GM18519 (cell line): ENCODE data around the gene OR52M1.

Experiments
- ATAC-seq: cut with Tn5 transposase; IDR thresholded peaks from one replicate; pipeline ENCODE4 v1.9.1; 2021; ENCODE audit warnings: mild to moderate bottlenecking, moderate library complexity; ENCODE audit not compliant: unreplicated experiment, low FRiP score

OR52M1 gene

GRCh38 chr11:4565371-4565770, 20.4 kb downstream of the OR52M1 start:
- no peak for ATAC-seq

DNA sequence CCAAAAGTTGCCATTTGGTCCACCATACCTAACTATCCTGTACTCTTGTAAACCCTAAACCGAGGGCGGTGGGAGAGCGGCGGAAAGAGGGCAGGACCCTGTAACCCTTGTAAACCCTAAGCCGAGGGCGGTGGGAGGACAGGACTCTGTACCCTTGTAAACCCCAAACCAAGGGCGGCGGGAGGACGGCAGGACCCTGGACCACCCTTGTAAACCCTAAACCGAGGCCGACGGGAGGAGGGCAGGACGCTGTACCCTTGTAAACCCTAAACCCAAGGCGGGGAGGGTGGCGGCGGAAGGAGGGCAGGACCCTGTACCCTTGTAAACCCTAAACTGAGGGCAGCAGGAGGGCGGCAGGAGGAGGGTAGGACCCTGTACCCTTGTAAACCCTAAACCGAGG, 24.1 kb downstream of the OR52M1 start:
- ATAC-seq: no peak

GRCh38 chr11:4576880-4577279, 31.9 kb downstream of the OR52M1 start:
- no peak for ATAC-seq

GRCh38 chr11:4577761-4578160, 32.8 kb downstream of the OR52M1 start:
- ATAC-seq: no peak

- no peak for ATAC-seq
These were observed 33.6 kb downstream of the OR52M1 start for GRCh38 chr11:4578624-4579023.

GRCh38 chr11:4580124-4580523, 35.1 kb downstream of the OR52M1 start:
- no peak for ATAC-seq

- ATAC-seq: no peak
These were observed 36.5 kb downstream of the OR52M1 start, which contains the start of gene OR52I2 for GRCh38 chr11:4581443-4581842. Gene OR52I2, plus strand, starts transcription at chr11:4581743.

DNA sequence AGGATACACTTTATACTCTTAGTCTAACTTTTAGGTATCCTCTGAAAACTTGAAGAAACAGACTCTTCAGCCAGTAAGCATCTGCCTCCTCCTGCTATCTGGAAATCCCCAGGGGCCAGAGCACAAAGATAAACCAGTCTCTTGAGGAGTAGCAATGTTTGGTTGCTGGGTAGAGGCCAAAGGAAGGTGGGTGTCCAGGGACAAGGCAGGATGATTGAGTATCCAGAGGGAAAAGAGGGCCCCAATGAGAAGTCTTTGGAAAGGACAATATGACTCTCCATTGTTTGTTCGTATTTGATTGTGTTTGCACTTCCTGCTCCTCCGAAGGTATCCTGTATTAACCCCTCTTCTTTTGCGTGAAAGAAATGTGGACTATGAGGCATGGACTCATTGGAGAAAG, 44.0 kb downstream of the OR52M1 start:
- ATAC-seq: no peak

GRCh38 chr11:4593739-4594138, 48.7 kb downstream of the OR52M1 start, which contains the start of gene OR52I1:
Gene OR52I1, plus strand, starts transcription at chr11:4594039. Its CDS starts 0 bp downstream, at chr11:4594039.
- no peak for ATAC-seq
